ENCODE measurements around the gene SCO2. TPM values are rescaled to one million over a fixed set of nuclear protein-coding genes. Genes with fewer than 3 reads are reported as not detected.
A peak's percentile ranks its signal among the peaks of the same experiment; 100 is the strongest.

SCO2 gene
- total and polyA plus RNA-seq, 10 donors, result 1.2 to 12.7 (median 5.5) TPM; not detected in 1

GRCh38 chr22:50563413-50564160, 38.2 kb upstream of the SCO2 start:
- no peak for DNase-seq
- H3K36me3 ChIP-seq, result peaks cover 0 to 15% (median 3%) of the 10 kb centered on the region in 6 donors
- WGBS, 5 donors, result 28 to 39% (median 37%) methylated on average over 17 of the region's 17 CpGs
- H3K9me3 ChIP-seq, result no peaks in the 10 kb centered on the region
- intact Hi-C loops (cut with DNase I; ENCODE audit: low total_unique reads), result no loop called here
- H3K4me1 ChIP-seq, result peaks cover 4 to 15% (median 9%) of the 10 kb centered on the region in 6 donors
- TF ChIP-seq, protein P1, sequence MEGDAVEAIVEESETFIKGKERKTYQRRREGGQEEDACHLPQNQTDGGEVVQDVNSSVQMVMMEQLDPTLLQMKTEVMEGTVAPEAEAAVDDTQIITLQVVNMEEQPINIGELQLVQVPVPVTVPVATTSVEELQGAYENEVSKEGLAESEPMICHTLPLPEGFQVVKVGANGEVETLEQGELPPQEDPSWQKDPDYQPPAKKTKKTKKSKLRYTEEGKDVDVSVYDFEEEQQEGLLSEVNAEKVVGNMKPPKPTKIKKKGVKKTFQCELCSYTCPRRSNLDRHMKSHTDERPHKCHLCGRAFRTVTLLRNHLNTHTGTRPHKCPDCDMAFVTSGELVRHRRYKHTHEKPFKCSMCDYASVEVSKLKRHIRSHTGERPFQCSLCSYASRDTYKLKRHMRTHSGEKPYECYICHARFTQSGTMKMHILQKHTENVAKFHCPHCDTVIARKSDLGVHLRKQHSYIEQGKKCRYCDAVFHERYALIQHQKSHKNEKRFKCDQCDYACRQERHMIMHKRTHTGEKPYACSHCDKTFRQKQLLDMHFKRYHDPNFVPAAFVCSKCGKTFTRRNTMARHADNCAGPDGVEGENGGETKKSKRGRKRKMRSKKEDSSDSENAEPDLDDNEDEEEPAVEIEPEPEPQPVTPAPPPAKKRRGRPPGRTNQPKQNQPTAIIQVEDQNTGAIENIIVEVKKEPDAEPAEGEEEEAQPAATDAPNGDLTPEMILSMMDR (IDR thresholded peaks at IDR 0.05 in 8 of 11, conservative IDR thresholded peaks at IDR 0.05 in 3 of 11), result no peak
- TF ChIP-seq POLR2A (IDR thresholded peaks at IDR 0.05) (no peak), POLR2AphosphoS5 (IDR thresholded peaks at IDR 0.05) (no peak)
- peak overlapping the region; percentile 38 to 67 (median 55) for H3K4me3 ChIP-seq
- H3K27ac ChIP-seq, result peak overlapping the region in 7 of 8 donors; percentile 37 to 85 (median 68)
- H3K27me3 ChIP-seq (replicated peaks in 1 of 7), result no peaks in the 10 kb centered on the region

DNA sequence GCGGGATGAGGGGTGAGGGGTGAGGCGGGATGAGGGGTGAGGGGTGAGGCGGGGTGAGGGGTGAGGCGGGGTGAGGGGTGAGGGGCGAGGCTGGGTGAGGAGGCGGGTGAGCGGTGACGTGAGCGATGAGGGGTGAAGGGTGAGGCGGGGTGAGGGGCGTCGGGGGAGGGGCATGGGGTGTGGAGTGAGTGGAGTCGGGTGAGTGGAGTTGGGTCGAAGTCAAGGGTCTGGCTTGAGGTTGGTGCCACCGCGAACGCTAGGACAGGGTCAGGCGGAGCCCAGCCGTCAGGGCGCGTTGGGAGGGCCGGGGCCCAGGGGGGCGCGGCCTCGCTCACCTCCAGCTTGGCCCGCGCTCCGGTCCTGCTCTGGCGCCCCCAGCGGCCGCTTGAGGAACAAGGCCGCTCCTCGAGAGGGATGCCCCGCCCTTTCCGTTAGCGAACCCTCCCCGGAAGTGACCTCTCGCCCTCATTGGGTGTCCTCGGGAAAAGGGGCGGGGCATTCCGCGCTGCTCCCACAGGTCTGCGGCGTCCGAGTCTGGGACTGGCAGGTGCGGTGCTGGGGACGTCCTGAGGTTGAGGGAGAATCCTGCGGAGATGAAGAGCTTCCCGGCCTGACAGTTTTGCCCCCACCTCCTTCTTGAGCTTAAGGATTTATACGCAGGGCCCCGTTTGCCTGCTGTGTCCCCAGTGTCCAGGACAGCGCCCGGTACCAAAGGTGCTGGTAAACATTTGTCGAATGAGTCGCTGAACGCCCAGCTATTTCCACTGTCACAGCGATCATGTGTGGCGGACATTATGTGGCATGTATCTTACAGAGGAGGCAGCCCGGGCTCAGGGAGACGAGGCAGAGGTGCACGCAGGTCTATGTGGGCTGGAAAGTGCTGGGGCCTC, 37.4 kb upstream of the SCO2 start, which contains the start of gene SYCE3:
Gene SYCE3 (minus strand): TSS at position 397 of the 890 bp plus-strand sequence. CDS start 6,514 bp downstream, outside the sequence.
- H3K27ac ChIP-seq, result peak within 1 kb of the TSS; percentile 37 to 85 (median 63)

GRCh38 chr22:50561401-50562358, 36.3 kb upstream of the SCO2 start:
- TF ChIP-seq POLR2AphosphoS5 (IDR thresholded peaks at IDR 0.05) (no peak), POLR2A (IDR thresholded peaks at IDR 0.05) (no peak)
- TF ChIP-seq, protein P1 (IDR thresholded peaks at IDR 0.05 in 8 of 11, conservative IDR thresholded peaks at IDR 0.05 in 3 of 11), result no peak
- H3K27me3 ChIP-seq (replicated peaks in 1 of 7), result no peaks in the 10 kb centered on the region
- H3K4me1 ChIP-seq, result peaks cover 4 to 15% (median 9%) of the 10 kb centered on the region in 6 donors
- 78 to 86% (median 81%) methylated on average over 21 to 29 of the region's 34 CpGs for WGBS, 5 donors
- no peak overlapping the region for H3K27ac ChIP-seq
- no peak for DNase-seq
- H3K4me3 ChIP-seq, result no peak overlapping the region
- intact Hi-C loops (cut with DNase I; ENCODE audit: low total_unique reads), result no loop called here
- no peaks in the 10 kb centered on the region for H3K9me3 ChIP-seq
- H3K36me3 ChIP-seq, result no peaks in the 10 kb centered on the region

More for the DNA sequence above, 37.4 kb upstream of the SCO2 start, which contains the start of gene SYCE3:
- Histone ChIP-seq H3K4me1 (peaks cover 4 to 15% (median 9%) of the 10 kb centered on the region in 6 donors), H3K36me3 (peaks cover 0 to 6% (median 0%) of the 10 kb centered on the region in 6 donors), H3K4me3 (peak within 1 kb of the TSS; percentile 38 to 67 (median 55)), H3K9me3 (no peaks in the 10 kb centered on the region), H3K27me3 (replicated peaks in 1 of 7) (no peaks in the 10 kb centered on the region)
- peak; percentile 99 for DNase-seq
- intact Hi-C loops (cut with DNase I; ENCODE audit: low total_unique reads), result no loop called here
- TF ChIP-seq, protein P1 (IDR thresholded peaks at IDR 0.05 in 8 of 11, conservative IDR thresholded peaks at IDR 0.05 in 3 of 11), result peak; percentile 94 to 100 (median 99)
- TF ChIP-seq POLR2AphosphoS5 (IDR thresholded peaks at IDR 0.05), result peak; percentile 91 to 94 (median 93)
- no peak for TF ChIP-seq POLR2A (IDR thresholded peaks at IDR 0.05)
- 1 to 11% (median 5%) methylated on average over 43 to 61 of the region's 61 CpGs for WGBS, 5 donors
